ENCODE results near the gene PLPP2. TPM values are rescaled to one million over a fixed set of nuclear protein-coding genes. Genes with fewer than 3 reads are reported as not detected.

PLPP2 gene
- 2.6 TPM for total RNA-seq
- polyA plus RNA-seq = 5.8 TPM
- long read RNA-seq, donor 1, partial matches to known transcripts = 0 of 2 reads
- long read RNA-seq, donor 1, other reads (novel, unspliced or antisense) = 0 of 2 reads
- long read RNA-seq, donor 2, partial matches to known transcripts = 0 of 1 reads
- long read RNA-seq, donor 2, other reads (novel, unspliced or antisense) = 0 of 1 reads
- long read RNA-seq, donor 3, transcript PLPP2-203 (6 exons, 1,383 nt) = major isoform, 5 of 8 reads
- long read RNA-seq, donor 3, partial matches to known transcripts = 0 of 8 reads
- long read RNA-seq, donor 3, other reads (novel, unspliced or antisense) = 0 of 8 reads
- long read RNA-seq, donor 4 = 0 reads
- long read RNA-seq, donor 5, partial matches to known transcripts = 0 of 1 reads
- long read RNA-seq, donor 5, other reads (novel, unspliced or antisense) = 0 of 1 reads
- long read RNA-seq, donor 6 = 0 reads
- long read RNA-seq, donor 7, partial matches to known transcripts = 0 of 1 reads
- long read RNA-seq, donor 7, other reads (novel, unspliced or antisense) = 0 of 1 reads
- long read RNA-seq, donor 8, partial matches to known transcripts = 0 of 3 reads
- long read RNA-seq, donor 8, other reads (novel, unspliced or antisense) = 0 of 3 reads
- long read RNA-seq, donor 9, partial matches to known transcripts = 0 of 1 reads
- long read RNA-seq, donor 9, other reads (novel, unspliced or antisense) = 0 of 1 reads
- long read RNA-seq, donor 10, partial matches to known transcripts = 0 of 3 reads
- long read RNA-seq, donor 10, other reads (novel, unspliced or antisense) = 0 of 3 reads

DNA sequence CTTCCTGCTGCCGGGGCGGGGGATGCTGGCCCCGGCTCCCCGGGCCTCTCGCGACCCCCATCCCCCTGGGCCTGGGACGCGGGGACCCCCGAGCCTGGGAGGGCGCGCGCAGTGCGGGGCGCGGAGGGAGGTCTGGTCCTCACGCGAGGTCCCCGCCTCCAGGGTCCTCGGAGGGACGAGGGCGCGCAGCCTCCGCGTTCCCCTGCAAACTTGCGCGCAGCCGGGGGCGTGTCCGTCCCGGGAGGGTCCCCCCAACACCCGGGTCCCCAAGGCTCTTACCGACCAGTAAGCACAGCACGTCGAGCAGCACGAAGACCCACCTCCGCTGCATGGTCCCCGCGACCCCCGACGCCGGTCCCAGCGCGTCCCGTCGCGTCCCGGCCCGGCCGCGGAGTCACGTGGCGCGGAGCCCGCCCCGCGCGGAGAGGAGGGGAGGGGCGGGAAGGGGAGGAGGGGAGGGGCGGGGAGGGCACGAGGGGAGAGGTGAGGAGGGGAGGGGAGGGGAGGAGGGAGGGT, at the start of gene PLPP2:
Gene PLPP2 (minus strand): TSS at position 398 of the 516 bp plus-strand sequence. CDS start 67 bp downstream, at position 331.
- Histone ChIP-seq H3K4me3 (ENCODE audit: low read length in 2 of 2) (no peak within 1 kb of the TSS), H3K9me3 (ENCODE audit: control insufficient read depth in 2 of 2, insufficient read depth in 1 of 2, low read length in 1 of 2) (peaks cover 0 to 4% of the 10 kb centered on the region in 2 donors), H3K4me1 (ENCODE audit: control insufficient read depth in 2 of 2, insufficient read depth in 2 of 2, low read length in 2 of 2) (no peaks in the 10 kb centered on the region), H3K36me3 (ENCODE audit: control insufficient read depth in 2 of 2, insufficient read depth in 2 of 2, low read length in 1 of 2) (no peaks in the 10 kb centered on the region), H3K27ac (ENCODE audit: low read depth in 1 of 2, low read length in 1 of 2) (no peak within 1 kb of the TSS), H3K27me3 (ENCODE audit: control insufficient read depth in 2 of 2, insufficient read depth in 1 of 2, low read length in 1 of 2) (peaks cover 51 to 85% of the 10 kb centered on the region in 2 donors)
- 8% methylated on average over 54 of the region's 60 CpGs for WGBS
- DNase-seq (ENCODE audit: low read depth in 6 of 9, low spot score in 9 of 9) = no peak

DNA sequence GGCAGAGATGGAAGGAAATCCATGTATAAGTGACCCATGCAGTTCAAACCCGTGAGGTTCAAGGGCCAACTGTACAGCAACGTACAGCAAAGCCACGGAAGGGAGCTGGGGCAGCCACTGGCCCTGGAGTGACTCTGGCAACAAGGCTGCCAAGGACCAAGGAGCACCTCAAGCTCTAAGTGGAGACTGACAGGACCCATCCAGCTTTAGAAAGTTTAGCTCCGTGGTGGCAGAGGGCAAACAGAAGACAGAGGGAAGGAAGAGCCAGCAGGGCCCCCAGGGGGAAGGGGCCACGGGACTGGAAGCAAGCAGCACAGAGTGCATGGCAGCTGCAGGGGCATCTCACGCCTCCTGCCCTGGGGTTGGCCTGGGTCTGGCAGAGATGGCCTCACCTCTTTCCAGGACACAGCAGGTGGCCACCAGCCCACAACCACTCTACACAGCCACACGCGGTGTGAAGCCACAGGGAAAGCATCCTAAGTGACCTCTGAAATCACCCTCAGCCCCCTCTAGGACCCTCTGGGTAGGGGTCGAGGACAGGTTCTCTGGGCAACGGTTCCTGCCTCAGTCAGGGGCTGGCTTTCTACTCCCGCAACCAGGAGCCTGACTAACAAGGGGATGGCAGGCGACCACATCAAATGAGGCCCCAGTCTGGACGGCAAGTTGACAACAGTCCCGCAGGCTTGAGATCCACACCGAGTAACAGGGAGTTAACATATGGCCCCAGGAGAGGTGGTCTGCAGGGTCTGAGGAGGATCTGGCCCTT, 49.6 kb upstream of the PLPP2 start:
- Histone ChIP-seq H3K27ac (ENCODE audit: low read depth in 1 of 2, low read length in 1 of 2) (no peak overlapping the region), H3K27me3 (ENCODE audit: control insufficient read depth in 2 of 2, insufficient read depth in 1 of 2, low read length in 1 of 2) (peaks cover 4 to 9% of the 10 kb centered on the region in 2 donors), H3K36me3 (ENCODE audit: control insufficient read depth in 2 of 2, insufficient read depth in 2 of 2, low read length in 1 of 2) (peaks cover 0 to 9% of the 10 kb centered on the region in 2 donors), H3K4me1 (ENCODE audit: control insufficient read depth in 2 of 2, insufficient read depth in 2 of 2, low read length in 2 of 2) (peaks cover 14 to 21% of the 10 kb centered on the region in 2 donors), H3K9me3 (ENCODE audit: control insufficient read depth in 2 of 2, insufficient read depth in 1 of 2, low read length in 1 of 2) (no peaks in the 10 kb centered on the region), H3K4me3 (ENCODE audit: low read length in 2 of 2) (no peak overlapping the region)
- WGBS = 96% methylated on average over 15 of the region's 15 CpGs
- no peak for DNase-seq (ENCODE audit: low read depth in 6 of 9, low spot score in 9 of 9)

DNA sequence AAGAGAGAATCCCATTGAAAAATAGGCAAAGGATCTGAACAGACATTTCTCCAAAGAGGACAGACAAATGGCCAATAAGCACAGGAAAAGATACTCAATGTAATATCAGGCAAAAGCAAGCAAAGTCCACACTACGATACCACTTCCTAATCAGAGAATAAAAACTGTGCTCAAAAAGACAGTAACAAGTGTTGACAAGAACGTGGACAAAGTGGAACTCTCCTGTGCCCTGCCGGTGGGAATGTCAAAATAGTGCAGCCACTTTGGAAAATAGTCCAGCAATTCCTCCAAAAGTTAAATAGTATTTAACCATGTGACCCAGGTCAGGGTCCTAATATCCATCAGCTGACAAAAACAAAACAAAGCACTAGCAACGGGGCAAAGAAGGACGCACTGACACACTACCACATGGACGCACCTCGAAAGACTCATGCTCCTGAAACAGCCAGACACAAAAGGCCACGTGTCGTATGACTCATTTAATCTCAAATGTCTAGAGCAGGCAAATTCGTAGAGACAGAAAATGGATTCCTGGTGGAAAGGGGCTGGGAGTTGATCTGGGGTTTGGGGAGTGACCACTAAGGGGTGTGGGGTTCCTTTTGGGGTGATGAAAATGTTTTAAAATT, 48.2 kb upstream of the PLPP2 start:
- Histone ChIP-seq H3K9me3 (ENCODE audit: control insufficient read depth in 2 of 2, insufficient read depth in 1 of 2, low read length in 1 of 2) (no peaks in the 10 kb centered on the region), H3K27me3 (ENCODE audit: control insufficient read depth in 2 of 2, insufficient read depth in 1 of 2, low read length in 1 of 2) (no peaks in the 10 kb centered on the region), H3K4me3 (ENCODE audit: low read length in 2 of 2) (no peak overlapping the region), H3K27ac (ENCODE audit: low read depth in 1 of 2, low read length in 1 of 2) (no peak overlapping the region), H3K4me1 (ENCODE audit: control insufficient read depth in 2 of 2, insufficient read depth in 2 of 2, low read length in 2 of 2) (peaks cover 9 to 17% of the 10 kb centered on the region in 2 donors), H3K36me3 (ENCODE audit: control insufficient read depth in 2 of 2, insufficient read depth in 2 of 2, low read length in 1 of 2) (peaks cover 11 to 13% of the 10 kb centered on the region in 2 donors)
- no peak for DNase-seq (ENCODE audit: low read depth in 6 of 9, low spot score in 9 of 9)
- 99% methylated on average over 10 of the region's 10 CpGs for WGBS

DNA sequence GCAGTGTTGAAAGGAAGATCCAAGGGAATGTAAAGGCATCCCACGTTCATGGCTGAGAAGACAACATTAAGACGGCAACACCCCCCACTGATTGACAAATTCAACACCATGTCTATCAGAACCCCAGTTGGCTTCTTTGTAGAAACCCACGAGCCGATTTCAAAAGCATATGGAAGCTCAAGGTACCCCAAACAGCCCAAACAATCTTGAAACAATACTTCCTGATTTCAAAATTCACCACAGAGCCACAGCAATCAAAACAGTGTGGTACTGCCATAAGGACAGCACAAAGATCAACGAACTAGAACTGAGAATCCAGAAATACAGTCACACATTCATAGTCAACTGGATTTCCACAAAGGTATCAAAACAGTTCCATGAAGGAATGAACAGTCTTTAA, 47.2 kb upstream of the PLPP2 start:
- Histone ChIP-seq H3K4me3 (ENCODE audit: low read length in 2 of 2) (no peak overlapping the region), H3K4me1 (ENCODE audit: control insufficient read depth in 2 of 2, insufficient read depth in 2 of 2, low read length in 2 of 2) (peaks cover 6 to 14% of the 10 kb centered on the region in 2 donors), H3K36me3 (ENCODE audit: control insufficient read depth in 2 of 2, insufficient read depth in 2 of 2, low read length in 1 of 2) (peaks cover 13 to 17% of the 10 kb centered on the region in 2 donors), H3K9me3 (ENCODE audit: control insufficient read depth in 2 of 2, insufficient read depth in 1 of 2, low read length in 1 of 2) (no peaks in the 10 kb centered on the region), H3K27ac (ENCODE audit: low read depth in 1 of 2, low read length in 1 of 2) (no peak overlapping the region), H3K27me3 (ENCODE audit: control insufficient read depth in 2 of 2, insufficient read depth in 1 of 2, low read length in 1 of 2) (no peaks in the 10 kb centered on the region)
- WGBS = 94% methylated on average over 5 of the region's 5 CpGs
- DNase-seq (ENCODE audit: low read depth in 6 of 9, low spot score in 9 of 9) = no peak

DNA sequence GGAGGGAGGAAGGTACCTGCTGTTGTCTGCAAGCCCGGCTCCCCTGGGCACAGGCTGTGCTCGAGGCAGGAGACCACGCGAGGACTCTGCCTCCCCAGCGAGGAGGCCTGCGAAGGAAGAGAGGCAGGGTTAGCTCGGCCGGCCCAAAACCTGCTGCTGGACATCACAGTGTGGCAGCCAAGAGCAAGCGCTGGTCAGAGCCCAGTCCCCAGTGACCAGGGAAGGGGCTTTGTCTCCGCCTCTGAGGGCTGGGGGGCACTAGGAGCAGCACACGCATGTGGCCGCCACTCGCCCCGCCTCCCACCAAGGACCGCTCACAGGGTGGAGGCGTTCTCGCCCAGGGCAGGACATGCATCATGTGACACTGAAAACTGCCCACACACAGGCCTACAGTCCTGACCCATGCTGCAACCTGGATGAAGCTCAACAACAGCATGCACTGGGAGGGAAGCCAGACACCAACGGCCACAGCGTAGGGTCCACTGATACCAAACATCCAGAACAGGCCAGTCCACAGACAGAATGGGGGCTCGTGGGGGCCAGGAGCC, 44.9 kb upstream of the PLPP2 start:
- no peaks in the 10 kb centered on the region for H3K27me3 ChIP-seq (ENCODE audit: control insufficient read depth in 2 of 2, insufficient read depth in 1 of 2, low read length in 1 of 2)
- 97% methylated on average over 20 of the region's 20 CpGs for WGBS

DNA sequence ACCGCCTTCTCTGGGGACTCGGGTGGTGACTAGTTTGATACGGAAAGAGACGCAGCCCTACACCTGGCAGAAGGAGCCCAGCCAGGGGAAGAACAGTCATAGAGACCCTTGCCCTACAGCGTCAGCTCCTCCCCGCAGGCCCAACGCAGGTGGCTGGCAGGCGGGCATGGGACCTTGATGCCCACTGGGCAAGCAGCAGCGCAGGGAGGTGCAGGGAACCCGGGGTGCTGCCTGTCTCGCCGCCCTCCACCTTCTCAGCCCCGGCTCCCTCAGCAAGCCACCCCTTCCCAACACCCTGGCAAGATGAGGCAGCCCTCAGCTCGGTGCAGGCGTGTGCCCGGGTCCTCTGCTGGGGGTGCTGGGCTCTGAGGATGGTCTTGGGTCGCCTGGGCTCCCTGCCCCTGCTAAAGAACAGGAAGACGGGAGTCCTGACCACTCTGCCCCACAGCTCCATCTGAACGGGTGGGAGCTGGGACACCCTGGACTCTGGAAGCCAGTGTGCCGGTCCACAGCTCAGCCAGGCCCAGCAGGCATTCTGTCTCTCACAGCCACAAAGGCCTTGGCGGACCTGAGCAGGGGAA, 44.4 kb upstream of the PLPP2 start:
- peaks cover 3 to 5% of the 10 kb centered on the region in 2 donors for H3K9me3 ChIP-seq (ENCODE audit: control insufficient read depth in 2 of 2, insufficient read depth in 1 of 2, low read length in 1 of 2)
- H3K4me1 ChIP-seq (ENCODE audit: control insufficient read depth in 2 of 2, insufficient read depth in 2 of 2, low read length in 2 of 2) = no peaks in the 10 kb centered on the region
- H3K27ac ChIP-seq (ENCODE audit: low read depth in 1 of 2, low read length in 1 of 2) = no peak overlapping the region
- H3K27me3 ChIP-seq (ENCODE audit: control insufficient read depth in 2 of 2, insufficient read depth in 1 of 2, low read length in 1 of 2) = no peaks in the 10 kb centered on the region
- no peak overlapping the region for H3K4me3 ChIP-seq (ENCODE audit: low read length in 2 of 2)
- WGBS = 95% methylated on average over 21 of the region's 21 CpGs
- peaks cover 16 to 26% of the 10 kb centered on the region in 2 donors for H3K36me3 ChIP-seq (ENCODE audit: control insufficient read depth in 2 of 2, insufficient read depth in 2 of 2, low read length in 1 of 2)
- no peak for DNase-seq (ENCODE audit: low read depth in 6 of 9, low spot score in 9 of 9)

More for the DNA sequence above, 44.9 kb upstream of the PLPP2 start:
- no peak for DNase-seq (ENCODE audit: low read depth in 6 of 9, low spot score in 9 of 9)
- Histone ChIP-seq H3K9me3 (ENCODE audit: control insufficient read depth in 2 of 2, insufficient read depth in 1 of 2, low read length in 1 of 2) (peaks cover 0 to 1% of the 10 kb centered on the region in 2 donors), H3K36me3 (ENCODE audit: control insufficient read depth in 2 of 2, insufficient read depth in 2 of 2, low read length in 1 of 2) (peaks cover 13 to 21% of the 10 kb centered on the region in 2 donors), H3K27ac (ENCODE audit: low read depth in 1 of 2, low read length in 1 of 2) (no peak overlapping the region), H3K4me1 (ENCODE audit: control insufficient read depth in 2 of 2, insufficient read depth in 2 of 2, low read length in 2 of 2) (peaks cover 0 to 2% of the 10 kb centered on the region in 2 donors), H3K4me3 (ENCODE audit: low read length in 2 of 2) (no peak overlapping the region)

DNA sequence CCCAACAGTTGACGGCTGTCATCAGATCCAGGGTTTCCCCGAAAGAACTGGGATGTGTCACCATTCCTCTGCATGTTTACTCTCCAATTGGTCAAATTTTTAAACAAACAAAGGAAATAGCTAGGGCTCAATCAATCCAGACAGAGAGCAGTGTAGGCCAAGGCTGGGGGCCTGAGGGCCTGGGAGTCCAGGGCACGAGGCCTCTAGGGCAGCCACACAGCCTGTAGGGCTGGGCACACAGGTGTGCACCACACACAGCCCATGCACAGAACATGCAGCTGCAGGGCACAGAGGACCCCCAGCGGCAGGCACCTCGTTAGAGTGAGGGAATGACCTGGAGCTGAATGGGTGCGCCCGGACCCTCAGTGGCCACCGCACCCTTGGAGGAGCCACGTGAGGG, 43.9 kb upstream of the PLPP2 start:
- no peak for DNase-seq (ENCODE audit: low read depth in 6 of 9, low spot score in 9 of 9)
- H3K36me3 ChIP-seq (ENCODE audit: control insufficient read depth in 2 of 2, insufficient read depth in 2 of 2, low read length in 1 of 2) = peaks cover 19 to 29% of the 10 kb centered on the region in 2 donors

More for the DNA sequence above, 43.9 kb upstream of the PLPP2 start:
- 93% methylated on average over 9 of the region's 9 CpGs for WGBS
- Histone ChIP-seq H3K27ac (ENCODE audit: low read depth in 1 of 2, low read length in 1 of 2) (no peak overlapping the region), H3K4me1 (ENCODE audit: control insufficient read depth in 2 of 2, insufficient read depth in 2 of 2, low read length in 2 of 2) (no peaks in the 10 kb centered on the region), H3K4me3 (ENCODE audit: low read length in 2 of 2) (no peak overlapping the region), H3K9me3 (ENCODE audit: control insufficient read depth in 2 of 2, insufficient read depth in 1 of 2, low read length in 1 of 2) (peaks cover 3 to 10% of the 10 kb centered on the region in 2 donors), H3K27me3 (ENCODE audit: control insufficient read depth in 2 of 2, insufficient read depth in 1 of 2, low read length in 1 of 2) (no peaks in the 10 kb centered on the region)

Measured in thymus (tissue), 14 donors.